ENCODE results near the gene SEPTIN1.
A peak's percentile ranks its signal among the peaks of the same experiment; 100 is the strongest.

The SEPTIN1 gene

GRCh38 chr16:30365200-30365599 lies 17.2 kb downstream of the SEPTIN1 start:
- intact Hi-C loops (cut with DNase I): loop anchor here (5.0 kb wide), 1 partner anchor 42 kb away; the partner anchor contains the start of gene ZNF771
- peak in 1 of 10 donors; percentile 47 for DNase-seq

GRCh38 chr16:30361180-30361579 lies 21.2 kb downstream of the SEPTIN1 start:
- DNase-seq: no peak
- intact Hi-C loops (cut with DNase I): no loop called here

- no peak for DNase-seq
- intact Hi-C loops (cut with DNase I): no loop called here
Measured at GRCh38 chr16:30359871-30360170, 22.5 kb downstream of the SEPTIN1 start.

GRCh38 chr16:30358990-30359870 lies 23.1 kb downstream of the SEPTIN1 start:
- intact Hi-C loops (cut with DNase I): no loop called here
- no peak for DNase-seq

- DNase-seq: no peak
- intact Hi-C loops (cut with DNase I): no loop called here
Measured at GRCh38 chr16:30358577-30358936, 23.8 kb downstream of the SEPTIN1 start.

- DNase-seq: peak in 1 of 10 donors; percentile 49
- intact Hi-C loops (cut with DNase I): no loop called here
Measured at GRCh38 chr16:30357715-30358576, 24.4 kb downstream of the SEPTIN1 start.

GRCh38 chr16:30357085-30357714 lies 25.2 kb downstream of the SEPTIN1 start:
- intact Hi-C loops (cut with DNase I): no loop called here
- DNase-seq: peak in 2 of 10 donors; percentile 22 to 33

- intact Hi-C loops (cut with DNase I): no loop called here
- DNase-seq: peak in 3 of 10 donors; percentile 43 to 68 (median 55)
Measured at GRCh38 chr16:30356401-30357084, 25.8 kb downstream of the SEPTIN1 start.

- DNase-seq: peak in 1 of 10 donors; percentile 62
- intact Hi-C loops (cut with DNase I): no loop called here
Measured at GRCh38 chr16:30355954-30356308, 26.4 kb downstream of the SEPTIN1 start.

- intact Hi-C loops (cut with DNase I): no loop called here
- DNase-seq: peak; percentile 95 to 99 (median 96)
Measured at GRCh38 chr16:30355144-30355953, 27.0 kb downstream of the SEPTIN1 start, which contains the start of gene CD2BP2. CD2BP2 (minus strand) TSS chr16:30355308; CDS start chr16:30354681, 627 bp downstream.

GRCh38 chr16:30354423-30355143 lies 27.8 kb downstream of the SEPTIN1 start:
- DNase-seq: peak in 3 of 10 donors; percentile 29 to 66 (median 45)

GRCh38 chr16:30353438-30354129 lies 28.8 kb downstream of the SEPTIN1 start:
- intact Hi-C loops (cut with DNase I): no loop called here

More at GRCh38 chr16:30354423-30355143, 27.8 kb downstream of the SEPTIN1 start:
- intact Hi-C loops (cut with DNase I): no loop called here

GRCh38 chr16:30352488-30353401 lies 29.6 kb downstream of the SEPTIN1 start:
- peak in 3 of 10 donors; percentile 16 to 72 (median 33) for DNase-seq
- intact Hi-C loops (cut with DNase I): no loop called here

More at GRCh38 chr16:30353438-30354129, 28.8 kb downstream of the SEPTIN1 start:
- DNase-seq: peak in 3 of 10 donors; percentile 65 to 73 (median 67)

GRCh38 chr16:30351586-30352419 lies 30.6 kb downstream of the SEPTIN1 start:
- intact Hi-C loops (cut with DNase I): no loop called here
- peak; percentile 67 to 95 (median 76) for DNase-seq

- peak in 3 of 10 donors; percentile 42 to 50 (median 48) for DNase-seq
- intact Hi-C loops (cut with DNase I): no loop called here
Measured at GRCh38 chr16:30351001-30351441, 31.3 kb downstream of the SEPTIN1 start.

Measured in posterior cingulate gyrus (tissue), 11 donors.